OCI-LY1 (cell line): ENCODE data around the gene FXYD4.

Source experiments
- H2AFZ ChIP-seq: fragments of 200-600 bp; sonication (generic), shearing (Covaris generic); 2 replicates; pipeline ENCODE4 v1.6.0; 2014; ENCODE audit warnings: antibody characterized with exemption, mild to moderate bottlenecking, low read length
- H3F3A ChIP-seq: fragments of 200-600 bp; sonication (generic), shearing (Covaris generic); 2 replicates; pipeline ENCODE4 v1.6.0; 2014; ENCODE audit warnings: mild to moderate bottlenecking, antibody characterized with exemption, low read length, moderate library complexity; ENCODE audit not compliant: insufficient read depth
- H3K27ac ChIP-seq: fragments of 200-600 bp; sonication (generic); 2 replicates; pipeline ENCODE4 v1.5.1; 2014; ENCODE audit warnings: low read length, mixed run types, mild to moderate bottlenecking, low read depth; ENCODE audit not compliant: poor library complexity, severe bottlenecking
- H3K27me3 ChIP-seq: fragments of 200-600 bp; sonication (generic); 2 replicates; pipeline ENCODE4 v1.6.0; 2014; ENCODE audit warnings: antibody characterized with exemption, mild to moderate bottlenecking, low read length, moderate library complexity; ENCODE audit not compliant: insufficient read depth
- H3K36me3 ChIP-seq: fragments of 200-600 bp; sonication (generic); 2 replicates; pipeline ENCODE4 v1.6.1; 2014; ENCODE audit warnings: mild to moderate bottlenecking, antibody characterized with exemption, low read length, moderate library complexity, mixed read lengths; ENCODE audit not compliant: insufficient read depth
- H3K4me1 ChIP-seq: fragments of 200-600 bp; sonication (generic); 2 replicates; pipeline ENCODE4 v1.5.1; 2014; ENCODE audit warnings: mild to moderate bottlenecking, low read length, moderate library complexity; ENCODE audit not compliant: insufficient read depth, severe bottlenecking
- H3K4me2 ChIP-seq: fragments of 200-600 bp; sonication (generic), shearing (Covaris generic); 2 replicates; pipeline ENCODE4 v1.6.1; 2014; ENCODE audit warnings: low read length
- H3K4me3 ChIP-seq: fragments of 200-600 bp; sonication (generic); 2 replicates; pipeline ENCODE4 v1.5.1; 2014; ENCODE audit warnings: low read length, low read depth, mild to moderate bottlenecking, mixed read lengths; ENCODE audit not compliant: poor library complexity, severe bottlenecking
- H3K79me2 ChIP-seq: fragments of 200-600 bp; shearing (Covaris generic); 2 replicates; pipeline ENCODE4 v1.6.1; 2016; ENCODE audit warnings: mixed run types, low read length, mixed read lengths; ENCODE audit not compliant: insufficient read depth
- H3K9ac ChIP-seq: fragments of 200-600 bp; sonication (generic), shearing (Covaris generic); 2 replicates; pipeline ENCODE4 v1.6.1; 2014; ENCODE audit warnings: mild to moderate bottlenecking, low read length, mixed read lengths
- H3K9me2 ChIP-seq: fragments of 200-600 bp; sonication (generic), shearing (Covaris generic); 2 replicates; pipeline ENCODE4 v1.6.1; 2014; ENCODE audit warnings: low read depth, mild to moderate bottlenecking, low read length, mixed read lengths
- H3K9me3 ChIP-seq: fragments of 200-600 bp; shearing (Covaris generic); 2 replicates; pipeline ENCODE4 v1.6.1; 2014; ENCODE audit warnings: low read length, mixed read lengths
- H4K20me1 ChIP-seq: fragments of 200-600 bp; sonication (generic), shearing (Covaris generic); 2 replicates; pipeline ENCODE4 v1.6.0; 2016; ENCODE audit warnings: mild to moderate bottlenecking, low read length; ENCODE audit not compliant: insufficient read depth
- EZH2 ChIP-seq: fragments of 200-600 bp; sonication (generic), shearing (Covaris generic); IDR thresholded peaks from 2 replicates; pipeline ENCODE4 v1.8.0; 2017; ENCODE audit warnings: borderline replicate concordance, mixed run types, mild to moderate bottlenecking, antibody characterized with exemption, low read length, moderate library complexity, mixed read lengths
- TF ChIP-seq, protein P1 (sequence below): fragments of 200-600 bp; sonication (generic), shearing (Covaris generic); IDR thresholded peaks from 2 replicates; pipeline ENCODE4 v1.5.1; 2017; ENCODE audit warnings: mild to moderate bottlenecking, antibody characterized with exemption, low read length, moderate library complexity, mixed read lengths

The FXYD4 gene

DNA sequence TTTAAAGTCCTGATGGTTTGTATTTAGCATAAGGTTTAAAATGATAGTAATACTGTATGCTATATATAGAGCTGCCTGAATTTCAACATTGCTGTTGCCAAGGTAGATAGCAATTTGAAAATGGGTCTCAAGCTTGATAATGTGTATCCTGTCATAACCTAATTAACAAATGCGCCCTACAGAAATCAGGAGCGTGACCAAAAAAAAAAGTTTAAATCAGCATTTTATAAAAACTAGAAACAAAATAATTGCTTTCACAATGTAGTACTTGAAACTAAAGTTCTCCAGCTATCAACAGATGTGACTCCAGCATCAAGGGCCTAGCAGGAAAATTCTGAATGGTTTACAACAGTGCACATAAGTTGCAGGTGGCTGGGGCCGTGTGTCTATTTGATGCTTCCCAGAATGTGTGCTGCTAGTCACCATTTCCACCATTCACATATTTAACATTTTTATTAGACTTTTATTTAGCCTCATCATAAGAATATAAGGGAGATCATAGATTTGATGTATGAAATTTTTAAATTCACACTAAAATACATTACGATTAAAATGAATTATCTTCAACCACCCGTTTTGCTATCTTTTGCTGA, 14.1 kb downstream of the FXYD4 start:
- H3K4me2 ChIP-seq = no peak overlapping the region
- H3K36me3 ChIP-seq = peaks cover 58% of the 10 kb centered on the region
- peaks cover 4% of the 10 kb centered on the region; the same call in 1 of the 2 replicates for H4K20me1 ChIP-seq
- no peaks in the 10 kb centered on the region for H3K9me2 ChIP-seq
- peaks cover 5% of the 10 kb centered on the region; the same call in 1 of the 2 replicates for H3F3A ChIP-seq
- H2AFZ ChIP-seq = no peak overlapping the region
- H3K27me3 ChIP-seq = no peaks in the 10 kb centered on the region
- TF ChIP-seq, protein P1, sequence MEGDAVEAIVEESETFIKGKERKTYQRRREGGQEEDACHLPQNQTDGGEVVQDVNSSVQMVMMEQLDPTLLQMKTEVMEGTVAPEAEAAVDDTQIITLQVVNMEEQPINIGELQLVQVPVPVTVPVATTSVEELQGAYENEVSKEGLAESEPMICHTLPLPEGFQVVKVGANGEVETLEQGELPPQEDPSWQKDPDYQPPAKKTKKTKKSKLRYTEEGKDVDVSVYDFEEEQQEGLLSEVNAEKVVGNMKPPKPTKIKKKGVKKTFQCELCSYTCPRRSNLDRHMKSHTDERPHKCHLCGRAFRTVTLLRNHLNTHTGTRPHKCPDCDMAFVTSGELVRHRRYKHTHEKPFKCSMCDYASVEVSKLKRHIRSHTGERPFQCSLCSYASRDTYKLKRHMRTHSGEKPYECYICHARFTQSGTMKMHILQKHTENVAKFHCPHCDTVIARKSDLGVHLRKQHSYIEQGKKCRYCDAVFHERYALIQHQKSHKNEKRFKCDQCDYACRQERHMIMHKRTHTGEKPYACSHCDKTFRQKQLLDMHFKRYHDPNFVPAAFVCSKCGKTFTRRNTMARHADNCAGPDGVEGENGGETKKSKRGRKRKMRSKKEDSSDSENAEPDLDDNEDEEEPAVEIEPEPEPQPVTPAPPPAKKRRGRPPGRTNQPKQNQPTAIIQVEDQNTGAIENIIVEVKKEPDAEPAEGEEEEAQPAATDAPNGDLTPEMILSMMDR = no peak
- TF ChIP-seq EZH2 = no peak
- H3K4me1 ChIP-seq = no peaks in the 10 kb centered on the region
- no peak overlapping the region for H3K9ac ChIP-seq
- H3K9me3 ChIP-seq = no peaks in the 10 kb centered on the region
- no peak overlapping the region for H3K27ac ChIP-seq
- H3K79me2 ChIP-seq = no peaks in the 10 kb centered on the region
- H3K4me3 ChIP-seq = no peak overlapping the region

DNA sequence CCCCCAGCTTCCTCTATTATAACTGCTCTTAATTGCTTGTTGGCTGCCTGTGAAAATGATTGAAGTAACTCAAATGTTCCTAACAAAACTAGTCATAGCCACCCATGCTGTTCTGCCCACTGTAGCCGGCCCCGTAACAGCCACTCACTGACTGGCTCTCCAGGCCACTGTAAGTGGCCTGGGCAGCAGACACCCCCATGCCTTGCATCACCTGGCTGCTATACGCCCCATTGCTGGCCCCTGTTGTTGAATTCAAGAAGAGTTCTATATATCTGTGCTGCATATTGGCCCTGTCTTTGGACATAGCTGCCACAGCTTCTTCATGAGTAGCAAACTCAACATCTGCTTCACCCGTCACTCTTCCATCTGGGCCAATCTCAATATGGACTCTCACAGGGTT, 15.1 kb downstream of the FXYD4 start:
- no peak overlapping the region for H3K9ac ChIP-seq
- TF ChIP-seq, protein P1 = no peak
- no peak for TF ChIP-seq EZH2
- no peak overlapping the region for H2AFZ ChIP-seq
- no peak overlapping the region for H3K27ac ChIP-seq
- H3K4me1 ChIP-seq = no peaks in the 10 kb centered on the region
- H3K36me3 ChIP-seq = peaks cover 68% of the 10 kb centered on the region
- H3K9me2 ChIP-seq = no peaks in the 10 kb centered on the region
- peaks cover 5% of the 10 kb centered on the region; the same call in 1 of the 2 replicates for H4K20me1 ChIP-seq
- H3K4me3 ChIP-seq = no peak overlapping the region
- H3F3A ChIP-seq = peaks cover 5% of the 10 kb centered on the region; the same call in 1 of the 2 replicates
- no peak overlapping the region for H3K4me2 ChIP-seq
- H3K9me3 ChIP-seq = no peaks in the 10 kb centered on the region
- H3K27me3 ChIP-seq = no peaks in the 10 kb centered on the region
- H3K79me2 ChIP-seq = no peaks in the 10 kb centered on the region

DNA sequence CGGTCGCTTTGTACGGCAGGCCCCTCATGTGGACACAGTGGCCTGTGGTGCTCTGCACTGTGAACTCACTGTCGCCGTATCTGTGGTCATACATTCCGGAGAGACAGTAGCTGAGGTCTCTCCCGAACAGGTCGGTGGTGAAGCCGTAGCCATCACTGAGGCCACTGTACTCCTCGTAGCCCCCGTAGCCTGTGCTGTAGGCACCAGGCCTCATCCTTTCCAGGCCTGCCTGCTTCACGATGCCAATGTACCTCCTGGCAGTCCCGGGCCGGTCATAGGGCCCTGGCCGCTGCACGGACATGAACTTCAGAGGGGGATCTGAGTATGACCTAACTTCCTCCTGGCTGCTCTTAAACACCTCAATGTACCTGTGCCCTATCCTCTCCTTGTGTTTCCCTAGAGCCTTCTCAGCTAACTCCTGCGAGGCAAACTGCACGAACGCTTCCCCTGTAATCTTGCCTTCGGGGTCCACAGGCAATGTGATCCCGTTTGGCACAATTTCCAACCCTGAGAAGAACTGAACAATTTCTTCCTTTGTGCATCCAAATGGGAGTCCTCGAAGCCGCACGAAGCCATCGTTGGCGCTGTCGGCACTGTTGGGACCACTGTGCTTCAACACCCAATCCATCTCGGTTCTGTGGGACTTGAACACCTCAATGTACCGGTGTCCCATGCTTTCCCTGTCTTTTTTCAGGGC, 15.7 kb downstream of the FXYD4 start:
- Histone ChIP-seq H3F3A (peaks cover 5% of the 10 kb centered on the region; the same call in 1 of the 2 replicates), H3K9me2 (no peaks in the 10 kb centered on the region), H3K79me2 (no peaks in the 10 kb centered on the region), H3K9ac (no peak overlapping the region), H3K4me3 (no peak overlapping the region), H2AFZ (no peak overlapping the region), H3K27ac (no peak overlapping the region), H3K9me3 (no peaks in the 10 kb centered on the region), H3K4me1 (no peaks in the 10 kb centered on the region), H3K4me2 (no peak overlapping the region), H4K20me1 (peaks cover 5% of the 10 kb centered on the region; the same call in 1 of the 2 replicates), H3K36me3 (peaks cover 74% of the 10 kb centered on the region), H3K27me3 (no peaks in the 10 kb centered on the region)
- TF ChIP-seq, protein P1 = no peak
